ENCODE results near the gene HGFAC.

Gene HGFAC

GRCh38 chr4:3469386-3470243 lies 27.8 kb downstream of the HGFAC start:
- TF ChIP-seq CTCF (IDR thresholded peaks at IDR 0.05; ENCODE audit: borderline replicate concordance, control extremely low read depth, extremely low read depth, insufficient read depth, missing control alignments): no peak
- DNase-seq (ENCODE audit: low spot score): no peak
- in situ Hi-C loops (cut with MboI; ENCODE audit: low sequenced_read_pairs, unreplicated experiment): no loop called here

- no peak for TF ChIP-seq CTCF (IDR thresholded peaks at IDR 0.05; ENCODE audit: borderline replicate concordance, control extremely low read depth, extremely low read depth, insufficient read depth, missing control alignments)
- DNase-seq (ENCODE audit: low spot score): no peak
- in situ Hi-C loops (cut with MboI; ENCODE audit: low sequenced_read_pairs, unreplicated experiment): no loop called here
Observed at GRCh38 chr4:3470244-3471097, 28.7 kb downstream of the HGFAC start.

- no peak for TF ChIP-seq CTCF (IDR thresholded peaks at IDR 0.05; ENCODE audit: borderline replicate concordance, control extremely low read depth, extremely low read depth, insufficient read depth, missing control alignments)
- in situ Hi-C loops (cut with MboI; ENCODE audit: low sequenced_read_pairs, unreplicated experiment): no loop called here
- DNase-seq (ENCODE audit: low spot score): no peak
Observed at GRCh38 chr4:3471098-3471760, 29.5 kb downstream of the HGFAC start.

GRCh38 chr4:3471886-3472285 lies 30.1 kb downstream of the HGFAC start:
- TF ChIP-seq CTCF (IDR thresholded peaks at IDR 0.05; ENCODE audit: borderline replicate concordance, control extremely low read depth, extremely low read depth, insufficient read depth, missing control alignments): no peak
- in situ Hi-C loops (cut with MboI; ENCODE audit: low sequenced_read_pairs, unreplicated experiment): no loop called here
- no peak for DNase-seq (ENCODE audit: low spot score)

- DNase-seq (ENCODE audit: low spot score): no peak
- no peak for TF ChIP-seq CTCF (IDR thresholded peaks at IDR 0.05; ENCODE audit: borderline replicate concordance, control extremely low read depth, extremely low read depth, insufficient read depth, missing control alignments)
- in situ Hi-C loops (cut with MboI; ENCODE audit: low sequenced_read_pairs, unreplicated experiment): no loop called here
Observed at GRCh38 chr4:3472411-3473141, 30.8 kb downstream of the HGFAC start.
